Panc1 (cell line): ENCODE results near the gene MAPT. TPM values are rescaled to one million over a fixed set of nuclear protein-coding genes. Genes with fewer than 3 reads are reported as not detected.

Source experiments
- ATAC-seq: fragments of 200-7000 bp; cut with Tn5 transposase; 2 replicates; pipeline ENCODE4 v1.9.1; 2020; ENCODE audit warnings: mild to moderate bottlenecking, moderate library complexity
- BruUV-seq: library from RNA; stranded (reverse); fragments of 400-500 nt; replicated peaks from 2 replicates; lab custom pipeline; 2021; lab: Mats Ljungman, UMichigan
- CTCF ChIA-PET: fragments of 300-600 bp; sonication (Branson Sonifier 250); formaldehyde crosslinking; loops from one replicate; lab custom pipeline; 2022; ENCODE audit warnings: antibody characterized with exemption; lab: Charles Lee
- POLR2A ChIA-PET: fragments of 300-600 bp; sonication (Branson Sonifier 250); formaldehyde crosslinking; loops from one replicate; lab custom pipeline; 2022; ENCODE audit warnings: antibody characterized with exemption; lab: Charles Lee
- DNase-seq: peaks from one replicate; pipeline ENCODE4 v3.0.0-alpha.2; 2010; ENCODE audit warnings: low read depth, low spot score
- H3K27ac ChIP-seq: 2 replicates; pipeline ENCODE4 v1.5.1; 2011; ENCODE audit warnings: mild to moderate bottlenecking, low read length, inconsistent platforms
- H3K27me3 ChIP-seq: fragments of 200-500 bp; sonication (Bioruptor generic); 2 replicates; pipeline ENCODE4 v1.6.0; 2014; ENCODE audit warnings: low read length, inconsistent platforms; ENCODE audit not compliant: control insufficient read depth, insufficient read depth
- H3K36me3 ChIP-seq: fragments of 200-500 bp; sonication (Bioruptor generic); 2 replicates; pipeline ENCODE4 v1.5.1; 2014; ENCODE audit warnings: inconsistent platforms, mild to moderate bottlenecking, low read length, moderate library complexity; ENCODE audit not compliant: control insufficient read depth, insufficient read depth
- H3K4me1 ChIP-seq: 2 replicates; pipeline ENCODE4 v1.5.1; 2011; ENCODE audit warnings: inconsistent platforms, mild to moderate bottlenecking, low read length, moderate library complexity; ENCODE audit not compliant: control insufficient read depth, insufficient read depth
- H3K4me3 ChIP-seq, 2 experiments: 2 replicates each; pipeline ENCODE4 v1.5.1; 2011 to 2012; ENCODE audit warnings: low read depth in 2 of 2, low read length in 2 of 2, mild to moderate bottlenecking in 2 of 2, inconsistent platforms in 1 of 2, moderate library complexity in 1 of 2
- H3K9me3 ChIP-seq: fragments of 200-500 bp; sonication (Bioruptor generic); 2 replicates; pipeline ENCODE4 v1.5.1; 2014; ENCODE audit warnings: low read depth, mild to moderate bottlenecking, inconsistent platforms, low read length, moderate library complexity; ENCODE audit not compliant: control insufficient read depth, insufficient read depth
- POLR2AphosphoS5 ChIP-seq: IDR thresholded peaks from 2 replicates; pipeline ENCODE4 v1.6.1; 2012; ENCODE audit warnings: mild to moderate bottlenecking, low read depth, low read length, moderate library complexity
- SIN3A ChIP-seq: IDR thresholded peaks from 2 replicates; pipeline ENCODE4 v1.6.1; 2012; ENCODE audit warnings: low read depth, mild to moderate bottlenecking, low read length, moderate library complexity, borderline replicate concordance; ENCODE audit not compliant: insufficient read depth
- TCF7L2 ChIP-seq: IDR thresholded peaks from 2 replicates; pipeline ENCODE4 v1.6.1; 2011; ENCODE audit warnings: mild to moderate bottlenecking, low read depth, low read length, inconsistent platforms
- in situ Hi-C: cut with HindIII; loops from 2 replicates; pipeline ENCODE4 v1.10.0; 2016; ENCODE audit warnings: low sequenced_read_pairs, low pct_unique_long_range_greater_than_20kb
- intact Hi-C: fragments of 100-400 bp; cut with micrococcal nuclease; formaldehyde crosslinking; loops from one replicate; pipeline ENCODE4 v1.10.0; 2022; ENCODE audit not compliant: unreplicated experiment
- total RNA-seq: library from RNA; stranded (reverse); gene quantifications from one replicate; pipeline ENCODE4 v1.2.1, GENCODE V29; 2021; ENCODE audit not compliant: unreplicated experiment
- TF ChIP-seq, protein P1 (sequence below): fragments of 450-650 bp; IDR thresholded peaks from 2 replicates; pipeline ENCODE4 v1.5.1; 2017; ENCODE audit warnings: mild to moderate bottlenecking
- TF ChIP-seq, protein P2 (sequence below), 2 experiments: IDR thresholded peaks; 2 replicates each; pipeline ENCODE4 v1.6.1; 2011 to 2012; ENCODE audit warnings: low read depth in 2 of 2, control low read depth in 1 of 2, low read length in 1 of 2, mild to moderate bottlenecking in 1 of 2, moderate library complexity in 1 of 2; ENCODE audit not compliant: insufficient read depth in 1 of 2

The MAPT gene
- total RNA-seq, 1 experiment from 2014 or later: 0.59 TPM

GRCh38 chr17:45968732-45969131 lies 74.4 kb downstream of the MAPT start:
- H3K27ac ChIP-seq: no peak overlapping the region
- TF ChIP-seq POLR2AphosphoS5 (no peak), SIN3A (no peak), TCF7L2 (no peak)
- TF ChIP-seq, protein P1, sequence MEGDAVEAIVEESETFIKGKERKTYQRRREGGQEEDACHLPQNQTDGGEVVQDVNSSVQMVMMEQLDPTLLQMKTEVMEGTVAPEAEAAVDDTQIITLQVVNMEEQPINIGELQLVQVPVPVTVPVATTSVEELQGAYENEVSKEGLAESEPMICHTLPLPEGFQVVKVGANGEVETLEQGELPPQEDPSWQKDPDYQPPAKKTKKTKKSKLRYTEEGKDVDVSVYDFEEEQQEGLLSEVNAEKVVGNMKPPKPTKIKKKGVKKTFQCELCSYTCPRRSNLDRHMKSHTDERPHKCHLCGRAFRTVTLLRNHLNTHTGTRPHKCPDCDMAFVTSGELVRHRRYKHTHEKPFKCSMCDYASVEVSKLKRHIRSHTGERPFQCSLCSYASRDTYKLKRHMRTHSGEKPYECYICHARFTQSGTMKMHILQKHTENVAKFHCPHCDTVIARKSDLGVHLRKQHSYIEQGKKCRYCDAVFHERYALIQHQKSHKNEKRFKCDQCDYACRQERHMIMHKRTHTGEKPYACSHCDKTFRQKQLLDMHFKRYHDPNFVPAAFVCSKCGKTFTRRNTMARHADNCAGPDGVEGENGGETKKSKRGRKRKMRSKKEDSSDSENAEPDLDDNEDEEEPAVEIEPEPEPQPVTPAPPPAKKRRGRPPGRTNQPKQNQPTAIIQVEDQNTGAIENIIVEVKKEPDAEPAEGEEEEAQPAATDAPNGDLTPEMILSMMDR: no peak
- TF ChIP-seq, protein P2, sequence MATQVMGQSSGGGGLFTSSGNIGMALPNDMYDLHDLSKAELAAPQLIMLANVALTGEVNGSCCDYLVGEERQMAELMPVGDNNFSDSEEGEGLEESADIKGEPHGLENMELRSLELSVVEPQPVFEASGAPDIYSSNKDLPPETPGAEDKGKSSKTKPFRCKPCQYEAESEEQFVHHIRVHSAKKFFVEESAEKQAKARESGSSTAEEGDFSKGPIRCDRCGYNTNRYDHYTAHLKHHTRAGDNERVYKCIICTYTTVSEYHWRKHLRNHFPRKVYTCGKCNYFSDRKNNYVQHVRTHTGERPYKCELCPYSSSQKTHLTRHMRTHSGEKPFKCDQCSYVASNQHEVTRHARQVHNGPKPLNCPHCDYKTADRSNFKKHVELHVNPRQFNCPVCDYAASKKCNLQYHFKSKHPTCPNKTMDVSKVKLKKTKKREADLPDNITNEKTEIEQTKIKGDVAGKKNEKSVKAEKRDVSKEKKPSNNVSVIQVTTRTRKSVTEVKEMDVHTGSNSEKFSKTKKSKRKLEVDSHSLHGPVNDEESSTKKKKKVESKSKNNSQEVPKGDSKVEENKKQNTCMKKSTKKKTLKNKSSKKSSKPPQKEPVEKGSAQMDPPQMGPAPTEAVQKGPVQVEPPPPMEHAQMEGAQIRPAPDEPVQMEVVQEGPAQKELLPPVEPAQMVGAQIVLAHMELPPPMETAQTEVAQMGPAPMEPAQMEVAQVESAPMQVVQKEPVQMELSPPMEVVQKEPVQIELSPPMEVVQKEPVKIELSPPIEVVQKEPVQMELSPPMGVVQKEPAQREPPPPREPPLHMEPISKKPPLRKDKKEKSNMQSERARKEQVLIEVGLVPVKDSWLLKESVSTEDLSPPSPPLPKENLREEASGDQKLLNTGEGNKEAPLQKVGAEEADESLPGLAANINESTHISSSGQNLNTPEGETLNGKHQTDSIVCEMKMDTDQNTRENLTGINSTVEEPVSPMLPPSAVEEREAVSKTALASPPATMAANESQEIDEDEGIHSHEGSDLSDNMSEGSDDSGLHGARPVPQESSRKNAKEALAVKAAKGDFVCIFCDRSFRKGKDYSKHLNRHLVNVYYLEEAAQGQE (IDR thresholded peaks at IDR 0.05; ENCODE audit: insufficient read depth in 1 of 2, low read depth in 2 of 2, low read length in 1 of 2): no peak
- H3K27me3 ChIP-seq: no peaks in the 10 kb centered on the region; the same call in 1 of the 2 replicates
- no peaks in the 10 kb centered on the region for H3K9me3 ChIP-seq
- intact Hi-C loops: no loop called here
- ChIA-PET POLR2A (no interaction called here), CTCF (no interaction called here)
- H3K4me3 ChIP-seq: no peak overlapping the region
- in situ Hi-C loops: no loop called here
- no peak for DNase-seq
- no peaks in the 10 kb centered on the region; the same call in 1 of the 2 replicates for H3K36me3 ChIP-seq
- no peaks in the 10 kb centered on the region for H3K4me1 ChIP-seq
- no TSS peak for BruUV-seq
- ATAC-seq: no peak

DNA sequence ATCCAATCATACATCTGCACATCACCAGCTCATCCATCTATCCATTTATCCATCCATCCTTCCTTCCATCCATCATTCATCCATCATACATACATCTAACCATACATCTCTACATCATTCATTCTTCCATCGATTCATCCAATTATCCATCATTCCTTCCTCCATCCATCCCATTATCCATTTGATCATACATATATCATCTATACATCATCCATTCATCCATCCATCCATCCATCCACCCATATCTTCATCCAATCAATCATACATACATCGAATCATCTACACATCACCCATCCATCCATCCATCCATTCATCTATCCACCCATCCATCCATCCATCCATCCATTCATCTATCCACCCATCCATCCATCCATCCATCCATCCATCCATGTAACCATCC lies 75.4 kb downstream of the MAPT start:
- in situ Hi-C loops (no loop called here), intact Hi-C loops (no loop called here)
- no peak overlapping the region for H3K27ac ChIP-seq
- H3K36me3 ChIP-seq: no peaks in the 10 kb centered on the region; the same call in 1 of the 2 replicates
- TF ChIP-seq SIN3A (no peak), TCF7L2 (no peak)
- ChIA-PET POLR2A (no interaction called here), CTCF (no interaction called here)
- H3K9me3 ChIP-seq: no peaks in the 10 kb centered on the region
- no peaks in the 10 kb centered on the region; the same call in 1 of the 2 replicates for H3K27me3 ChIP-seq
- no peaks in the 10 kb centered on the region for H3K4me1 ChIP-seq
- ATAC-seq (no peak), DNase-seq (no peak)
- no TSS peak for BruUV-seq
- H3K4me3 ChIP-seq: no peak overlapping the region

GRCh38 chr17:45970659-45971058 lies 76.3 kb downstream of the MAPT start:
- in situ Hi-C loops (no loop called here), intact Hi-C loops (no loop called here)
- Histone ChIP-seq H3K27me3 (no peaks in the 10 kb centered on the region; the same call in 1 of the 2 replicates), H3K9me3 (no peaks in the 10 kb centered on the region), H3K27ac (no peak overlapping the region), H3K4me1 (no peaks in the 10 kb centered on the region), H3K36me3 (no peaks in the 10 kb centered on the region; the same call in 1 of the 2 replicates), H3K4me3 (no peak overlapping the region)
- TF ChIP-seq POLR2AphosphoS5 (no peak), TCF7L2 (no peak), SIN3A (no peak)
- TF ChIP-seq, protein P1: no peak
- TF ChIP-seq, protein P2 (IDR thresholded peaks at IDR 0.05; ENCODE audit: insufficient read depth in 1 of 2, low read depth in 2 of 2, low read length in 1 of 2): no peak
- POLR2A ChIA-PET: no interaction called here
- ATAC-seq (no peak), DNase-seq (no peak)
- CTCF ChIA-PET: no interaction called here
- no TSS peak for BruUV-seq
